Suprapubic skin (tissue), 4 donors: ENCODE results near the gene TRIM8. TPM values are rescaled to one million over a fixed set of nuclear protein-coding genes. Genes with fewer than 3 reads are reported as not detected.

ENCODE experiments used
- DNase-seq, 2 donors: peaks; one replicate each; pipeline ENCODE4 v3.0.0-alpha.2; 2019; ENCODE audit warnings: low spot score in 2 of 2
- H3K27ac ChIP-seq: fragments of 200-600 bp; sonication (generic); one replicate; pipeline ENCODE4 v1.5.1; 2019
- H3K27me3 ChIP-seq: fragments of 200-600 bp; sonication (generic); one replicate; pipeline ENCODE4 v1.5.1; 2019
- H3K36me3 ChIP-seq: fragments of 200-600 bp; sonication (generic); one replicate; pipeline ENCODE4 v1.5.1; 2019
- H3K4me1 ChIP-seq: fragments of 200-600 bp; sonication (generic); one replicate; pipeline ENCODE4 v1.5.1; 2019
- H3K4me3 ChIP-seq: fragments of 200-600 bp; sonication (generic); one replicate; pipeline ENCODE4 v1.5.1; 2019; ENCODE audit warnings: mild to moderate bottlenecking
- H3K9me3 ChIP-seq: fragments of 200-600 bp; sonication (generic); one replicate; pipeline ENCODE4 v1.5.1; 2019
- EP300 ChIP-seq: sonication (generic); formaldehyde crosslinking; IDR thresholded peaks from one replicate; pipeline ENCODE4 v1.6.1; 2017; ENCODE audit warnings: antibody characterized with exemption
- POLR2A ChIP-seq, 2 donors: fragments of 450-650 bp; IDR thresholded peaks; one replicate each; pipeline ENCODE4 v1.6.1; 2017; ENCODE audit warnings: antibody characterized with exemption in 2 of 2, mild to moderate bottlenecking in 2 of 2, moderate library complexity in 2 of 2
- POLR2AphosphoS5 ChIP-seq, 3 donors: sonication (generic); formaldehyde crosslinking; IDR thresholded peaks; one replicate each; pipeline ENCODE4 v1.6.1; 2017; ENCODE audit warnings: antibody characterized with exemption in 3 of 3
- WGBS: methylation state at CpG from one replicate; pipeline ENCODE4 v1.1.5; 2018; 5-methylcytosine and 5-hydroxymethylcytosine counted together
- total RNA-seq, 4 donors: library from RNA; depleted of rRNA; stranded (reverse); fragments of >200 nt; gene quantifications; one replicate each; pipeline ENCODE4 v1.1.0, GENCODE V29; 2016
- TF ChIP-seq, protein P1 (sequence below), 2 donors: fragments of 200-600 bp in 1 of 2; fragments of 450-650 bp in 1 of 2; sonication (generic) in 1 of 2; IDR thresholded peaks; one replicate each; pipeline ENCODE4 v1.5.1; 2016 to 2019; ENCODE audit warnings: antibody characterized with exemption in 2 of 2, mild to moderate bottlenecking in 1 of 2, moderate library complexity in 1 of 2

The TRIM8 gene
- total RNA-seq, 4 donors from 2014 or later = 73.1 to 113 (median 96.1) TPM

GRCh38 chr10:102645741-102646609 is 1.7 kb downstream of the TRIM8 start:
- H3K4me1 ChIP-seq = peaks cover 55% of the 10 kb centered on the region

DNA sequence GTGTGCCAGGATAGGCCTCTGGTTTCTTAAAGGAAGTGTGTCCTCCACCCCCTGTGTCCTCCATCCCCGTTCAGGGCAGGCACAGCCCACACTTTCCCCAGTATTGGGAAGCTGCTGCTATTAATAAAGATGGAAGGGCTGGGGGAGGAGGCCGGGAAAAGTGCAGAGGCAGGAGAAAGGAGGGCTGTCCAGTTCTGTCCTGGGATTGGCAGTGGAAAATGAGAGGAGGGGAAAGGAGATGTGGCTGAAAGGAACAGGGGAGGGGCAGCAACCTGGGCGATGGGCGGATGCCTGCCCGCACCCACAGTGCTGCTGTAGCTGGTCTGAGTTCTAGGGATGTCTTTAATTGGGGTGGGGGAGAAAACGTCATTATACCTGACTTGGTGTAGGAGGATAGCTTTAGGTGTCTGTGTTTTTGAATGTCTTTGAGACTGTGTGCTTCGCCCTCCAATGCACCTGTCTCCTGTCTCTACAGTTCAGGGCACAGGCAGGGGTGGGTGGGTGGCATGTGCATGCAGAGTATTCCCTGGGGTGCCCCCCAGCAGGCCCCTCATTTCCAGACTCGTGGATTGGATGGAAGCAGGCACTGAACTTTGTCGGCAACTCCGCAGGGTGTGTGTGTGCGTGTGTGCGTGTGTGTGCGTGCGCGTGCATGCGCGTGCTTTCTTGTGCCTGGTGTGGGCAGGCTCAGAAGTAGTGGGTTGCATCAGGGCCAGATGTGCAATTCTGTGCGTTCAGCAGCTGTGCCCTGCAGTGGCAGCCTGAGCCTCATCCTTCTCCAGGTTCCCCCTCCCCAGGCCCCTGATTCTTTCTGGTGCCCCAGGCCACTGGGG is 2.5 kb downstream of the TRIM8 start:
- 4% methylated on average over 8 of the region's 18 CpGs for WGBS
- DNase-seq = no peak

More at GRCh38 chr10:102645741-102646609, 1.7 kb downstream of the TRIM8 start:
- H3K9me3 ChIP-seq = no peaks in the 10 kb centered on the region
- H3K27me3 ChIP-seq = no peaks in the 10 kb centered on the region
- TF ChIP-seq EP300 (no peak), POLR2A (IDR thresholded peaks at IDR 0.05) (peak; percentile 39 to 51), POLR2AphosphoS5 (IDR thresholded peaks at IDR 0.05) (peak; percentile 3 to 88 (median 67))
- TF ChIP-seq, protein P1, sequence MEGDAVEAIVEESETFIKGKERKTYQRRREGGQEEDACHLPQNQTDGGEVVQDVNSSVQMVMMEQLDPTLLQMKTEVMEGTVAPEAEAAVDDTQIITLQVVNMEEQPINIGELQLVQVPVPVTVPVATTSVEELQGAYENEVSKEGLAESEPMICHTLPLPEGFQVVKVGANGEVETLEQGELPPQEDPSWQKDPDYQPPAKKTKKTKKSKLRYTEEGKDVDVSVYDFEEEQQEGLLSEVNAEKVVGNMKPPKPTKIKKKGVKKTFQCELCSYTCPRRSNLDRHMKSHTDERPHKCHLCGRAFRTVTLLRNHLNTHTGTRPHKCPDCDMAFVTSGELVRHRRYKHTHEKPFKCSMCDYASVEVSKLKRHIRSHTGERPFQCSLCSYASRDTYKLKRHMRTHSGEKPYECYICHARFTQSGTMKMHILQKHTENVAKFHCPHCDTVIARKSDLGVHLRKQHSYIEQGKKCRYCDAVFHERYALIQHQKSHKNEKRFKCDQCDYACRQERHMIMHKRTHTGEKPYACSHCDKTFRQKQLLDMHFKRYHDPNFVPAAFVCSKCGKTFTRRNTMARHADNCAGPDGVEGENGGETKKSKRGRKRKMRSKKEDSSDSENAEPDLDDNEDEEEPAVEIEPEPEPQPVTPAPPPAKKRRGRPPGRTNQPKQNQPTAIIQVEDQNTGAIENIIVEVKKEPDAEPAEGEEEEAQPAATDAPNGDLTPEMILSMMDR (IDR thresholded peaks at IDR 0.05) = no peak
- H3K27ac ChIP-seq = peak overlapping the region; percentile 99
- DNase-seq = peak; percentile 96
- H3K4me3 ChIP-seq = peak overlapping the region; percentile 73
- 0% methylated on average over 24 of the region's 29 CpGs for WGBS
- H3K36me3 ChIP-seq = peaks cover under 1% of the 10 kb centered on the region

DNA sequence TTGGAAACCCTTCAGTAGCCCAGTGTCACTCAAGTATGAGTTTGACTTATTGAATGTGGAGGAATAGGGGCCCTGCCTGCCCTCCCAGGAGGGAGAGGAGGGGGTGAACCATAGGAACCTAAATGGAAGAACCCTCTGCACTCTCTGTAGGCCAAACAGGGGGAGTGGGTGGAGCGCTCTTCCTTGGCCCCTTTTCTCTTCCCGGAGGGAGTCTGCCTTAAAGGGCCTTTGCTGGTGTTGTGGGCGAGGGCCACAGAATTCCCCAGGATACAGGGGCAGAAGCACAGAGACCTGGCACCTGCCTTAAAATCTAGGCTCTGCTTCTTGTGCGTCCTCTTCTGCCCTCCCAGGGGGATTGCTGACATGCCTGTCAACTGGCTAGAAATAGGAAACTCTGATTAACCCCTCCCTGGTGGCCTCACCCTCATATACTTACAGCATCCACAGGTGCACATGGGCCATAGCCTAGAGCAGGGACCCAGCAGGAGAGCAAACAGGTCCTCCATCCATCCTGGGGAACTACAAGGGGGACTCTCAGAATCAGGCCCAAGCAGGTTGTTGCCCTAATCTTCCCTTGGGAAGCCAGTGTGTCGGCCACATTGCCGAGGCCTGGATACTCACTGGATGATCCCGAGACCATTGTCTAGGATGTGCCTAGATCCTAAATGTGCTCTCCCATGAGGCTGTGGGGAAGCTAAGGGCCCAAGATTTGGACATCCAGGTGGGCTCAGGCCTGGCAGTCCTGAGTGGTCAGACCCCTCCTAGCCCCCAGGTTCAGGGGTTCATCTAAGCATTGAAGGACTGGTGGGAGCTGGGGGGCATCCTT is 3.4 kb downstream of the TRIM8 start:
- H3K4me1 ChIP-seq = peaks cover 72% of the 10 kb centered on the region

More for the DNA sequence above, 2.5 kb downstream of the TRIM8 start:
- H3K4me1 ChIP-seq = peaks cover 63% of the 10 kb centered on the region
- TF ChIP-seq POLR2AphosphoS5 (IDR thresholded peaks at IDR 0.05) = no peak
- TF ChIP-seq, protein P1 (IDR thresholded peaks at IDR 0.05) = no peak
- TF ChIP-seq POLR2A (IDR thresholded peaks at IDR 0.05) = no peak
- TF ChIP-seq EP300 = no peak
- no peaks in the 10 kb centered on the region for H3K9me3 ChIP-seq
- H3K27me3 ChIP-seq = no peaks in the 10 kb centered on the region
- H3K36me3 ChIP-seq = peaks cover 9% of the 10 kb centered on the region
- H3K4me3 ChIP-seq = peak overlapping the region; percentile 73
- H3K27ac ChIP-seq = peak overlapping the region; percentile 99

GRCh38 chr10:102648269-102648888 is 4.1 kb downstream of the TRIM8 start:
- peaks cover 17% of the 10 kb centered on the region for H3K36me3 ChIP-seq
- peaks cover 77% of the 10 kb centered on the region for H3K4me1 ChIP-seq
- TF ChIP-seq POLR2A (IDR thresholded peaks at IDR 0.05) (no peak), EP300 (no peak), POLR2AphosphoS5 (IDR thresholded peaks at IDR 0.05) (no peak)
- TF ChIP-seq, protein P1 (IDR thresholded peaks at IDR 0.05) = no peak
- peak overlapping the region; percentile 73 for H3K4me3 ChIP-seq
- 34% methylated on average over 5 of the region's 12 CpGs for WGBS
- H3K27me3 ChIP-seq = no peaks in the 10 kb centered on the region
- DNase-seq = no peak
- peak overlapping the region; percentile 7 for H3K27ac ChIP-seq
- H3K9me3 ChIP-seq = no peaks in the 10 kb centered on the region

More for the DNA sequence above, 3.4 kb downstream of the TRIM8 start:
- H3K36me3 ChIP-seq = peaks cover 14% of the 10 kb centered on the region
- 29% methylated on average over 6 of the region's 7 CpGs for WGBS
- H3K27ac ChIP-seq = peak overlapping the region; percentile 99
- TF ChIP-seq POLR2AphosphoS5 (IDR thresholded peaks at IDR 0.05) = no peak
- TF ChIP-seq, protein P1 (IDR thresholded peaks at IDR 0.05) = no peak
- no peaks in the 10 kb centered on the region for H3K9me3 ChIP-seq
- no peaks in the 10 kb centered on the region for H3K27me3 ChIP-seq
- peak overlapping the region; percentile 73 for H3K4me3 ChIP-seq
- DNase-seq = no peak
